HCT116 (cell line): Measurements from ENCODE around the gene F7.

Experiments
- EZH2 ChIP-seq: fragments of 200-600 bp; sonication (generic); IDR thresholded peaks from 2 replicates; pipeline ENCODE4 v1.6.1; 2017; ENCODE audit warnings: antibody characterized with exemption, mixed run types
- POLR2A ChIP-seq: IDR thresholded peaks from 2 replicates; pipeline ENCODE4 v1.7.0; 2011; ENCODE audit warnings: borderline replicate concordance; ENCODE audit not compliant: insufficient read depth, insufficient read length; ENCODE audit errors: extremely low read depth
- TF ChIP-seq, protein P1 (sequence below), 3 experiments: fragments of 200-600 bp in 1 of 3; sonication (generic) in 1 of 3; IDR thresholded peaks in 2 of 3; conservative IDR thresholded peaks in 1 of 3; 2 replicates each; pipeline ENCODE4 v1.5.1; 2012 to 2017; ENCODE audit warnings: low read depth in 2 of 3, low read length in 2 of 3, antibody characterized with exemption in 1 of 3, borderline replicate concordance in 1 of 3, control low read depth in 1 of 3, mild to moderate bottlenecking in 1 of 3, mixed read lengths in 1 of 3, mixed run types in 1 of 3, moderate library complexity in 1 of 3; ENCODE audit not compliant: insufficient read depth in 1 of 3
- TF ChIP-seq, protein P2 (sequence below): IDR thresholded peaks from 2 replicates; pipeline ENCODE4 v1.6.1; 2012

DNA sequence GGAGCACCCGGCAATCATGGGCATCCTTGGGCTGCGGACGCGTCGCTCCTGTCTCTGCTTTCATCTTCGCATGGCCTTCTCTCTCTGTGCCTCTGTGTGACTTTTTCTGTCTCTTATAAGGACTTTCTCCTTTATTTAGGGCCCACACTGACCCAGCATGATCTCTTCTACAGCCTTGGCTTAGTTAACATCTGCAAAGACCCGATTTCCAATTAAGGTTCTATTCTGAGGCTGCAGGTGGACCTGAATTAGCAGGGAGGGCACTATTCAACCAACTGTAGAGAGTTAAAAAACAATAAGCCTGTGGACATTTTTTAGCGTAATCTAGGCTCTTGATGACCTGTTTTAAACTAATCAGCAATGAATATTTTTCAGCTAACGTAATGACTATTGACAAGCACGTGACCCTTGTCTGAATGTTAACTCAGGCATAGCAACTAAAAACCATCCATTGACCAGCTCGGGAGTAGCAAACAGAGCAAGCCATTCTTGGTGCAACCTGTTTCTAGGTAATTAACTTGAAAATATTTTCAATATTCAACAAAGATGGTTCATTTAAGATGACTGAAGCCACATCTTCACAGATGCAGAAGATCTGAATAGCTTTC is 32.2 kb downstream of the F7 start:
- no peak for TF ChIP-seq POLR2A
- TF ChIP-seq, protein P1, sequence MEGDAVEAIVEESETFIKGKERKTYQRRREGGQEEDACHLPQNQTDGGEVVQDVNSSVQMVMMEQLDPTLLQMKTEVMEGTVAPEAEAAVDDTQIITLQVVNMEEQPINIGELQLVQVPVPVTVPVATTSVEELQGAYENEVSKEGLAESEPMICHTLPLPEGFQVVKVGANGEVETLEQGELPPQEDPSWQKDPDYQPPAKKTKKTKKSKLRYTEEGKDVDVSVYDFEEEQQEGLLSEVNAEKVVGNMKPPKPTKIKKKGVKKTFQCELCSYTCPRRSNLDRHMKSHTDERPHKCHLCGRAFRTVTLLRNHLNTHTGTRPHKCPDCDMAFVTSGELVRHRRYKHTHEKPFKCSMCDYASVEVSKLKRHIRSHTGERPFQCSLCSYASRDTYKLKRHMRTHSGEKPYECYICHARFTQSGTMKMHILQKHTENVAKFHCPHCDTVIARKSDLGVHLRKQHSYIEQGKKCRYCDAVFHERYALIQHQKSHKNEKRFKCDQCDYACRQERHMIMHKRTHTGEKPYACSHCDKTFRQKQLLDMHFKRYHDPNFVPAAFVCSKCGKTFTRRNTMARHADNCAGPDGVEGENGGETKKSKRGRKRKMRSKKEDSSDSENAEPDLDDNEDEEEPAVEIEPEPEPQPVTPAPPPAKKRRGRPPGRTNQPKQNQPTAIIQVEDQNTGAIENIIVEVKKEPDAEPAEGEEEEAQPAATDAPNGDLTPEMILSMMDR (IDR thresholded peaks at IDR 0.05 in 2 of 3, conservative IDR thresholded peaks at IDR 0.05 in 1 of 3; ENCODE audit: borderline replicate concordance in 1 of 3, insufficient read depth in 1 of 3, low read depth in 2 of 3, low read length in 2 of 3), result no peak
- TF ChIP-seq, protein P2, sequence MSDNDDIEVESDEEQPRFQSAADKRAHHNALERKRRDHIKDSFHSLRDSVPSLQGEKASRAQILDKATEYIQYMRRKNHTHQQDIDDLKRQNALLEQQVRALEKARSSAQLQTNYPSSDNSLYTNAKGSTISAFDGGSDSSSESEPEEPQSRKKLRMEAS, result no peak
- no peak for TF ChIP-seq EZH2
